ENCODE measurements around the gene GRIK4.

The GRIK4 gene

GRCh38 chr11:120923866-120924508, 412.4 kb downstream of the GRIK4 start:
- no peak for DNase-seq

- DNase-seq, result no peak
Observed at GRCh38 chr11:120925944-120926343, 414.4 kb downstream of the GRIK4 start.

DNA sequence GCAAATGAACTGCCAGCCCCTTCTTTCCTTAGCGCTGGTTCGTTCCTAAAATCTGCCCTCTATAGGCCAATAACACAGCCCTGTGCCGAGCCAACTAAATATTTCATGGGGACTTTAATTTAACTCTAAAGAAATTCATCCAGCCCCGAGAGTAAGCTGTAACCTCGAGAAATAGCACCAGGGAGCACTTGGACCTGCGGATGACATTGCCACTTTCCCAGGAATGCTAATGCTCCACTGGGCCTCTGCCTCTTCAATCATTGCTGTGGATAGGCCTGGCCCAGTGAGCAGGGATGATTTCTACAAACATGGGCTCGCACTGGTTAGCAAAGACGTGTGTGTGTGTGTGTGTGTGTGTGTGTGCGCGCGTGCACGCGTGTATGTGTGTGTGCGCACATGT, 417.1 kb downstream of the GRIK4 start:
- no peak for DNase-seq

DNA sequence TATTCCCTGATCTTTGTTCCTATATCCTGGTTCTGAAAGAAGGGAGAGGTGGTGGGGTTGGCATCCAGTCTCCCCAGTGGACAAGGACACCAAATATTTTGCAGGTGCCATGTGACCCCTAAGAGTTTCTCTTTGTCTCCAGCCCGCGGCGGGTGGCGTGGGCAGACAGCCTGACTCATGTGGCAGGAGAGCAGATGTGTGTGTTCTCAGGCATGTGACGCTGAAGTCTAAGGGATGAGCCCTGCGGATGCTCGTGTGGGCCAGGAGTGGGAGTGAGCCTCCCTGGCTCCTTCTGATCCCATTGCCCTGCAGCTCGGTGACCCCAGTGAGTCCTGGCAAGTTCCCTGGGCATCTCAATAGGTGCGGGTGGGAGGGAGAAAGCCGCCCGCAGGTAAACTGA, 417.5 kb downstream of the GRIK4 start:
- DNase-seq, result no peak

DNA sequence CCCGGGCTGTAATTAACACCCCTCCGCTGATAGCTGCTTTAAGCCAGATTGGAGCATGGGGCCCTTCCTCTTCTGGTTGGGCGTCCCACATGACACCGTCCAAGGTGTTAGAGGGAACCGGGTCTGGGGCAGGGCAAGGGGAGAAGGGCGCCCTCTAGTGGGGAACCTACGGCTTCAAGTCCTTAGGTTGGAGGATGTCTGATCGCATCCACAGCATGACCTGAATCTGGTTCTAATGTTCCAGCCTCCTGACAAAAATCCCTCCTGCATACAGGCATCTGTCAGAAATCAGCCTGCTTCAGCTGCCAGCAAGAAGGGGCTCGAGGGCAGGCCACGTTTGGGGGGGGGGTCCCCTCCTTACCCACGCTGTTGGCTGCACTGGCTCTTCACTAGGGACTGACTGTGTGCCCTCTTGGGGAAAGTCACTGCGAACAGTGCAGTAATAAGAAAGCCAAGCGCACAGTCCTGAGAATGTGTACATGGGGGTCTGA, 418.2 kb downstream of the GRIK4 start:
- peak in 4 of 14 donors; percentile 6 to 47 (median 24) for DNase-seq

- DNase-seq, result no peak
Observed at GRCh38 chr11:120931057-120931779, 419.7 kb downstream of the GRIK4 start.

GRCh38 chr11:120932305-120932915, 420.9 kb downstream of the GRIK4 start:
- no peak for DNase-seq

GRCh38 chr11:120936356-120936755, 424.8 kb downstream of the GRIK4 start:
- DNase-seq, result no peak

GRCh38 chr11:120937501-120937900, 426.0 kb downstream of the GRIK4 start:
- no peak for DNase-seq

DNA sequence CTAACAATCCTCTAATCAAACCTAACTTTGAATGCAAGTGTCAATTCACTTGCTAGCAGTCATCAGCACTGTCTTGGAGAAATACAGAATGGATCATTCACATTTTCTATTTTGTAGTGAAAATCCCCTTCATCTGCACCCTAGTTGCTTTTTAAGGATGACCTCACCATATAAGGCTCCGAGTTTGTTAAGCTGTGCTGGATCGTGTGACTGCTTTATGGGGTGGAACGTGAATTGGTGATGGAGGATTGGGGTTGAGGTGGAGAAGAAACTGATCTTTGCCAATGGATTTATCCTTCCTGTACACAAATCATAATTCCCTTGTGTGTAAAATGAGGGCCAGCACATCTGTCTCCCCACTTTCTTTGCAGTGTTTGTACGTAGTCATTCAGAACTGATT, 426.7 kb downstream of the GRIK4 start:
- no peak for DNase-seq

DNA sequence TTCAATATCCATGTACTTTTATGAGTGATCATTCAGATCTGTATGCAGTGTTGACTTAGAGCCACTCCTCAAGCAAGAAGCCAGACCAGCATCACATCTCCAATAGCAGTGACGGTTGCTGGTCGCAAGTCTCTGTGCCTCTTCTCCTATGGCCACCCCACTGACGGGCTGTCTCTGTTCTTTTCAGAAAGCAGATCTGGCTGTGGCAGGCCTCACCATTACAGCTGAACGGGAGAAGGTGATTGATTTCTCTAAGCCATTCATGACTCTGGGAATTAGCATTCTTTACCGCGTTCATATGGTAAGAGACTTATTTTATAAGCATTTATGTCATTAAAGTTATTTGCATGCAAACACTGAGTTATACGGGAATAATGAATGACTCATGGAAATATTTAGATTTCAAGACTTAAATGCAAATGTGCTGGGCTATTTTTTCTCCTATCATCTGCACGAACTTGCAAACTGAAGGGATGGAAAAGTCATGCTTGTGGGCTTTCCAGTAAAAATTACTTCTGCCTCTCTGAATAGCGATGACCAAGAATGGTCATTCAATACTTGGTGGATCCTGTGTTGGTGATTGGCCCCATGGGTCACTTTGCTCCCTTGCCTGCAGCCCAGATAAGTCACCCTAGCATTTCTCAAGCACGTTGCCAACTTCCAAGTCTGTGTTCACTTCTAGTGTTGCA, 428.8 kb downstream of the GRIK4 start:
- DNase-seq, result no peak

- no peak for DNase-seq
Observed at GRCh38 chr11:120941000-120941399, 429.5 kb downstream of the GRIK4 start.

GRCh38 chr11:120942701-120943100, 431.2 kb downstream of the GRIK4 start:
- no peak for DNase-seq

DNA sequence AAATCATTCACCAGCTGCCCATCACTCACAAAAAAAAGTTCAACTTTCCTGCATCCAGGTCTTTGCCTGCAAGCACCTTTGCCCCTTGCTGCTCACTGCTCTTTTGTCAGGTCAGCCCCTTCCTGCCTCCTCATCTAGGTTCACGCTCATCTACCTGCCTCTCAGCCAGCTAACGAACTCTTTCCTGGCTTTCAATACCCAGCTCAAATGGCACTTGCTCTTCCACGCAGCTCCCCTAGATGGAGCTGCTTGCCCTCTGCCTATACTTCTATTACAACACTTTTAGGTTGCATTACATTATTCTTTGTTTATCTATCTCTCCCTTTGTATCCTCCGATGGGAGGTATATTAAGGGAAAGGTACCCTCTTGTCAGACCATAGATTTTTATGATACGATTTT, 433.5 kb downstream of the GRIK4 start:
- DNase-seq, result no peak

DNA sequence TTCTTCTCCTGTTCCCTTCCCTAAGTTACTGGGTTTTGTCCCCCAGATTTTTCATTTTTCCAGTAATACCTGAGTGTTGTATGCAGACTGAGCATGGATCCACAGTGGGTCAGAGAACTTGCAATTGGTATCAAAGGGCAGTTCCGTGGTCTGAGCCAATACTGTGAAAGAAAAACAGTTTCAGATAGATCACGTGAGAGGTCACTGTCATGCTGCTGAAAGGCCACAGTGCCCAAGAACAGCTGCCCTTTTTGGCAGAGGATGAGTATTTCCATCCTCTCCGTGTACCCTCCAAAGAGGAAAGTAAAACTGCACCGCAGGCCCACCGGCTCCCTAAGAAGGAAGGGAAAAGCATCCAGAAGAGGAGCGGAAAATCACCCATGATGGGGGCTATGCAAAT, 439.3 kb downstream of the GRIK4 start:
- DNase-seq, result no peak

GRCh38 chr11:120952461-120953434, 441.2 kb downstream of the GRIK4 start:
- DNase-seq, result peak in 13 of 14 donors; percentile 11 to 81 (median 69)

GRCh38 chr11:120954381-120954780, 442.8 kb downstream of the GRIK4 start:
- DNase-seq, result no peak

DNA sequence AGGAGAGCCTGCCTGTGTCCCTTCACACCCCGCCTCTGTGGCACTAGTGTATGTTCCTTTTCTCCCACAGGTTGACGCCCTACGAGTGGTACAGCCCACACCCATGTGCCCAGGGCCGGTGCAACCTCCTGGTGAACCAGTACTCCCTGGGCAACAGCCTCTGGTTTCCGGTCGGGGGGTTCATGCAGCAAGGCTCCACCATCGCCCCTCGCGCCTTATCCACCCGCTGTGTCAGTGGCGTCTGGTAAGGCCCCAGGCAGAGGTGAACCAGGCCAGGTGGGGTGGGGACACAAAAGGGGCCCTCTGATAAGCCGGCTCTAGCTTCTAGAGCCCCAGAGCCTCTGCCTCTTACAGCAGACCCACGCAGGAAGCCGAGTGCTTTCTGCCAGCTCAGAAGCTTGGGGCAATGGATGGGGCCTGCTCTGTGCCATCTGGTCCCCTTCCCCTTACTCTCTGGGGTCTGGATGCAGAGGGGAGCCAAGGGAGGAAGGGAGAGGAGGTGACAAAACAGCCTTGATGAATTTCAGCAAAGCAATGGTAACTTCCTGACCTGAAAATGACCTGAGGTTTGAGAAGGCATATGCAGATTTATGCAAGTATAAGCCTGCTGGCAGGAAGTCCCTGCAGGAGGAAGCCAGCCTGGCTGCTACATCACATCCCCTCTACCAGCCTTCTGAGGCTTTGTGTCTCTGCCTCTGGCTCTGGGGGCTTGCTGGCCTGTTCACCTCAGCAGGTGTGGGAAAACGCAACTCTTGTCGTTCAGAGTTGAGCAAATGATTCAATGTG, 445.4 kb downstream of the GRIK4 start:
- no peak for DNase-seq

GRCh38 chr11:120958185-120958584, 446.6 kb downstream of the GRIK4 start:
- no peak for DNase-seq

DNA sequence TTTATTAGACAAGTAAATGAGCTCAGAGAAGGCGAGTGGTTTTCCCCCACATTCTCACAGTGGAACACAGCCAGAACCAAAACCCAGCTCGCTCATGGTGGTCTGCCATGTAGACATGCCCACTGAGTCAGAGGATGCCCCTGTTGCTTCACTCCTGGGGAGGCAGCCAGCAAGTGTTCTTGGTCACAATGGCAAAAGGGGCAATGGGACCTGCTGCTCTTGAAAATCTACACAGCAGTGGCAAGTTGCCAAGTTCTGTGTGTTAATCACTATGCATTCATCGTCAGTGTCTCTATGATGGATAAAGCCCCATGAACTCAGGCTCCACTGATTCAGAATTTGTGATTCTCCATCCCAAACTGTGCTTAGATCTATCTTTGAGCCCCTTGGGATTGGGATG, 447.6 kb downstream of the GRIK4 start:
- no peak for DNase-seq

DNA sequence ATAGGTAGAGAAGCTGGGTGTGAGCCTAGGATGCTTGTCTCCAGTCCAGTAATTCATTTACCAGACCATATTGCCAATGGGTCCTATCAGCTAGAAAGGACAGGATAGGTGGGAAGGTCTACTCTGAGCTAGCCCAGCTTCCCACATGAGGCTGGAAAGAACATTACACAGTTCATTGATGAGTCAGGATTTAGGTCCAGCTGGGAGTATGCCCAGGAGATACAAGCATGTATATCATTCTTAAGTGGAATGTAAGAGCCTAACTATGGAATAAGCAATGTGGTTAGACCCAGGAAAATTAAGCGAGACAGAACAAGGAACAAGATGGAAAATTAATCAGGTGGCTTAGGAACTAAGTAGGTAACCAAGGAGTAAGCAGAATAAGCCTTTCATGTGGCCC, 453.3 kb downstream of the GRIK4 start:
- no peak for DNase-seq
